Gastroesophageal sphincter (tissue), 3 donors: ENCODE results near the gene E4F1.

Experiments
- CTCF ChIP-seq, 4 experiments: fragments of 200-600 bp in 2 of 4; fragments of 450-650 bp in 2 of 4; sonication (generic) in 1 of 4; IDR thresholded peaks; one replicate each; pipeline ENCODE4 v1.5.1; 2017 to 2019; ENCODE audit warnings: antibody characterized with exemption in 4 of 4, mild to moderate bottlenecking in 2 of 4, moderate library complexity in 2 of 4
- EP300 ChIP-seq: sonication (generic); formaldehyde crosslinking; IDR thresholded peaks from one replicate; pipeline ENCODE4 v1.6.1; 2017; ENCODE audit warnings: antibody characterized with exemption, mild to moderate bottlenecking
- POLR2A ChIP-seq, 2 donors: fragments of 450-650 bp; IDR thresholded peaks; one replicate each; pipeline ENCODE4 v1.6.1; 2017; ENCODE audit warnings: antibody characterized with exemption in 2 of 2, mild to moderate bottlenecking in 2 of 2, moderate library complexity in 1 of 2
- POLR2AphosphoS5 ChIP-seq: sonication (generic); formaldehyde crosslinking; IDR thresholded peaks from one replicate; pipeline ENCODE4 v1.6.1; 2017; ENCODE audit warnings: antibody characterized with exemption

- no peak for TF ChIP-seq CTCF (IDR thresholded peaks at IDR 0.05)
- TF ChIP-seq POLR2A (IDR thresholded peaks at IDR 0.05) = no peak
- no peak for TF ChIP-seq EP300
- TF ChIP-seq POLR2AphosphoS5 = no peak
Measured at GRCh38 chr16:2234813-2235170, 11.4 kb downstream of the E4F1 start.
